GM12878 (cell line): Measurements from ENCODE around the gene NANOGP8. TPM values are rescaled to one million over a fixed set of nuclear protein-coding genes. Genes with fewer than 3 reads are reported as not detected.

Source experiments
- ATAC-seq: fragments of 200-7000 bp; cut with Tn5 transposase; 3 replicates; pipeline ENCODE4 v1.9.1; 2020; ENCODE audit warnings: mild to moderate bottlenecking, moderate library complexity
- BruUV-seq: library from RNA; stranded (reverse); fragments of 400-500 nt; replicated peaks from 2 replicates; lab custom pipeline; 2021; lab: Mats Ljungman, UMichigan
- CTCF ChIA-PET: fragments of 300-600 bp; sonication (Branson Sonifier 250); formaldehyde crosslinking; extraction: SDS; loops from one replicate; lab custom pipeline; 2021; ENCODE audit warnings: inconsistent platforms; lab: Yijun Ruan, JAX
- POLR2A ChIA-PET: fragments of 350-600 bp; formaldehyde crosslinking; extraction: SDS; loops from one replicate; lab custom pipeline; 2021; ENCODE audit warnings: inconsistent platforms; lab: Charles Lee
- RAD21 ChIA-PET: fragments of 300-600 bp; sonication (Branson Sonifier 250); formaldehyde crosslinking; loops from one replicate; lab custom pipeline; 2023; ENCODE audit warnings: antibody characterized with exemption; ENCODE audit not compliant: unreplicated experiment; lab: Charles Lee
- SMC1A ChIA-PET: fragments of 300-600 bp; sonication (Branson Sonifier 250); formaldehyde crosslinking; loops from one replicate; lab custom pipeline; 2023; ENCODE audit not compliant: unreplicated experiment, uncharacterized antibody; lab: Charles Lee
- DNase-seq: peaks from one replicate; pipeline ENCODE4 v3.0.0-alpha.2; 2011; ENCODE audit warnings: low read depth, low spot score
- FAIRE-seq: peaks from 3 replicates; lab custom pipeline; 2011; peaks lifted over from hg19 to GRCh38; lab: Jason Lieb, UNC
- H2AFZ ChIP-seq: 2 replicates; pipeline ENCODE4 v1.6.0; 2011; ENCODE audit warnings: low read depth, low read length, control low read depth; ENCODE audit not compliant: control insufficient read depth
- H3K27ac ChIP-seq: 2 replicates; pipeline ENCODE4 v1.5.1; 2011; ENCODE audit warnings: control low read depth; ENCODE audit not compliant: control insufficient read depth, insufficient read depth
- H3K27me3 ChIP-seq, 2 experiments: replicated peaks in 1 of 2; 2 replicates each; pipeline versions ENCODE4 v1.6.0 to v1.6.1; 2011; ENCODE audit warnings: low read length in 1 of 2; ENCODE audit not compliant: control insufficient read depth in 2 of 2, insufficient read depth in 2 of 2
- H3K36me3 ChIP-seq, 2 experiments: 2 replicates each; pipeline ENCODE4 v1.5.1; 2011; ENCODE audit warnings: low read length in 1 of 2; ENCODE audit not compliant: control insufficient read depth in 2 of 2, insufficient read depth in 2 of 2
- H3K4me1 ChIP-seq: 2 replicates; pipeline ENCODE4 v1.6.1; 2011; ENCODE audit warnings: mild to moderate bottlenecking, low read length, moderate library complexity, mixed read lengths; ENCODE audit not compliant: control insufficient read depth, insufficient read depth
- H3K4me2 ChIP-seq: 2 replicates; pipeline ENCODE4 v1.6.0; 2011; ENCODE audit warnings: control low read depth; ENCODE audit not compliant: control insufficient read depth, insufficient read depth
- H3K4me3 ChIP-seq: fragments of 200-600 bp; sonication (generic); 2 replicates; pipeline ENCODE4 v1.5.1; 2016
- H3K79me2 ChIP-seq: 2 replicates; pipeline ENCODE4 v1.6.0; 2011; ENCODE audit warnings: low read length; ENCODE audit not compliant: control insufficient read depth, insufficient read depth
- H3K9ac ChIP-seq: 2 replicates; pipeline ENCODE4 v1.8.0; 2011; ENCODE audit warnings: low read length, control low read depth, mixed read lengths; ENCODE audit not compliant: control insufficient read depth, insufficient read depth
- H3K9me3 ChIP-seq: replicated peaks from 3 replicates; pipeline ENCODE4 v1.5.1; 2011; ENCODE audit warnings: mild to moderate bottlenecking, low read length; ENCODE audit not compliant: control insufficient read depth, insufficient read depth
- H4K20me1 ChIP-seq: 2 replicates; pipeline ENCODE4 v1.6.0; 2011; ENCODE audit not compliant: control insufficient read depth, insufficient read depth
- GABPA ChIP-seq: IDR thresholded peaks from 2 replicates; pipeline ENCODE4 v1.6.1; 2014; ENCODE audit warnings: antibody characterized with exemption, low read depth, mild to moderate bottlenecking, inconsistent platforms
- GATAD2B ChIP-seq: fragments of 450-650 bp; conservative IDR thresholded peaks from 2 replicates; pipeline ENCODE4 v1.6.1; 2017; ENCODE audit warnings: low read depth, mild to moderate bottlenecking, moderate library complexity
- HDGF ChIP-seq: fragments of 450-650 bp; IDR thresholded peaks from 2 replicates; pipeline ENCODE4 v1.6.1; 2016; ENCODE audit warnings: antibody characterized with exemption
- JUNB ChIP-seq: IDR thresholded peaks from 2 replicates; pipeline ENCODE4 v1.6.1; 2016; ENCODE audit warnings: antibody characterized with exemption, mild to moderate bottlenecking
- PAX8 ChIP-seq: fragments of 450-650 bp; IDR thresholded peaks from 2 replicates; pipeline ENCODE4 v1.6.1; 2017; ENCODE audit warnings: mild to moderate bottlenecking, moderate library complexity
- RBBP5 ChIP-seq: fragments of 200-600 bp; sonication (generic); conservative IDR thresholded peaks from 2 replicates; pipeline ENCODE4 v1.6.1; 2016
- SMAD5 ChIP-seq: IDR thresholded peaks from 2 replicates; pipeline ENCODE4 v1.6.1; 2016; ENCODE audit warnings: antibody characterized with exemption, low read depth
- TAF1 ChIP-seq: IDR thresholded peaks from 2 replicates; pipeline ENCODE4 v1.6.1; 2011; ENCODE audit warnings: mild to moderate bottlenecking, low read depth, low read length, borderline replicate concordance
- ZBED1 ChIP-seq: IDR thresholded peaks from 2 replicates; pipeline ENCODE4 v1.6.1; 2016; ENCODE audit warnings: borderline replicate concordance
- WGBS: methylation state at CpG from one replicate; pipeline ENCODE4 v1.1.6; 2016; ENCODE audit warnings: low lambda C conversion rate; ENCODE audit not compliant: insufficient replicate concordance, insufficient coverage; ENCODE audit errors: missing lambda C conversion rate; 5-methylcytosine and 5-hydroxymethylcytosine counted together
- in situ Hi-C: fragments of 300-500 bp; cut with MboI; formaldehyde crosslinking; loops from 9 replicates; pipeline ENCODE4 v1.14.3; 2018; ENCODE audit warnings: mixed read lengths
- intact Hi-C: fragments of 100-400 bp; cut with micrococcal nuclease; formaldehyde crosslinking; loops from one replicate; pipeline ENCODE4 v1.14.2; 2022; ENCODE audit not compliant: unreplicated experiment
- polyA plus RNA-seq, 11 experiments: library from polyadenylated mRNA; depleted of rRNA in 4 of 11; unstranded in 6 of 11; stranded (reverse) in 5 of 11; fragments of >200 nt; fragmentation: Nextera tagmentation in 4 of 11; fragmentation: Illumina TruSeq in 1 of 11; extraction: Ambion mirVana in 4 of 11; extraction: Trizol in 1 of 11; gene quantifications; 1 replicate in 1 of 11; 2 replicates in 10 of 11; pipeline versions ENCODE4 v1.2.1 to v1.2.3, GENCODE V29; 2011 to 2016; ENCODE audit warnings: inconsistent platforms in 2 of 11, missing spikeins in 2 of 11, low read depth in 1 of 11
- total RNA-seq, 4 experiments: library from RNA; depleted of rRNA in 3 of 4; stranded (reverse); fragments of >200 nt in 3 of 4; fragmentation: Illumina TruSeq in 1 of 4; extraction: Trizol in 1 of 4; gene quantifications; 2 replicates each; pipeline versions ENCODE4 v1.2.1 to v1.2.3, GENCODE V29; 2013 to 2021
- TF ChIP-seq, protein P1 (sequence below): fragments of 450-650 bp; IDR thresholded peaks from 2 replicates; pipeline ENCODE4 v1.6.1; 2016; ENCODE audit warnings: mild to moderate bottlenecking
- TF ChIP-seq, protein P2 (sequence below): fragments of 450-650 bp; IDR thresholded peaks from 2 replicates; pipeline ENCODE4 v1.6.1; 2016; ENCODE audit warnings: mild to moderate bottlenecking, moderate library complexity, borderline replicate concordance
- TF ChIP-seq, protein P3 (sequence below): fragments of 450-650 bp; formaldehyde crosslinking; IDR thresholded peaks from 2 replicates; pipeline ENCODE4 v1.4.0; 2022; ENCODE audit warnings: mild to moderate bottlenecking, moderate library complexity

Gene NANOGP8
- total and polyA plus RNA-seq, 10 of the 15 experiments (the other 5 are each of a cell fraction or from before 2014, with no cell fraction given): not detected

DNA sequence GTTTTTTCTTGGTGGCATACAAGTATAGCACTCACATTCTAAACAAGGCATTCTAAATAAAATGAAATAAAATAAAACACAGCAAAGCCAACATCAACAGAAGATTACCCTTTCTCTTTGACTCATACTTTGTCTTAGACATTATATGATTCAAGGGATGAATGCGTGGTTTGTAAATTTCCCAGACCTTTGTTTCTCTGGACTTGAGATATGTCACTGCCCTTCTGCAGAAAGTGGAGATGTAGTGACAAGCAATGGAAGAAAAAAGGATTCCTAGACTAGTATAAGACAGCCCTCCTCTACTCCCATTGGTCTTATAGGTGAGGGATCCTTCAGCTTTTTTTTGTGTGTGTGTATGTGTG is 22.4 kb downstream of the NANOGP8 start:
- ChIA-PET RAD21 (no interaction called here), CTCF (no interaction called here), POLR2A (no interaction called here), SMC1A (no interaction called here)
- FAIRE-seq (no peak), DNase-seq (no peak), ATAC-seq (no peak)
- H4K20me1 ChIP-seq: no peaks in the 10 kb centered on the region
- intact Hi-C loops (no loop called here), in situ Hi-C loops (no loop called here)
- H3K9ac ChIP-seq: no peak overlapping the region
- H3K27ac ChIP-seq: no peak overlapping the region
- H3K79me2 ChIP-seq: no peaks in the 10 kb centered on the region
- no peak overlapping the region for H2AFZ ChIP-seq
- no peaks in the 10 kb centered on the region for H3K27me3 ChIP-seq
- peaks cover 13% of the 10 kb centered on the region; the same call in 1 of the 2 replicates for H3K4me1 ChIP-seq
- H3K36me3 ChIP-seq: no peaks in the 10 kb centered on the region
- no peaks in the 10 kb centered on the region for H3K9me3 ChIP-seq
- no peak for TF ChIP-seq PAX8
- TF ChIP-seq, protein P1, sequence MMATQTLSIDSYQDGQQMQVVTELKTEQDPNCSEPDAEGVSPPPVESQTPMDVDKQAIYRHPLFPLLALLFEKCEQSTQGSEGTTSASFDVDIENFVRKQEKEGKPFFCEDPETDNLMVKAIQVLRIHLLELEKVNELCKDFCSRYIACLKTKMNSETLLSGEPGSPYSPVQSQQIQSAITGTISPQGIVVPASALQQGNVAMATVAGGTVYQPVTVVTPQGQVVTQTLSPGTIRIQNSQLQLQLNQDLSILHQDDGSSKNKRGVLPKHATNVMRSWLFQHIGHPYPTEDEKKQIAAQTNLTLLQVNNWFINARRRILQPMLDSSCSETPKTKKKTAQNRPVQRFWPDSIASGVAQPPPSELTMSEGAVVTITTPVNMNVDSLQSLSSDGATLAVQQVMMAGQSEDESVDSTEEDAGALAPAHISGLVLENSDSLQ: no peak
- no peak for TF ChIP-seq GATAD2B
- no peak for TF ChIP-seq SMAD5
- no peak for TF ChIP-seq TAF1
- no peak for TF ChIP-seq HDGF
- no peak for TF ChIP-seq RBBP5
- TF ChIP-seq, protein P2, sequence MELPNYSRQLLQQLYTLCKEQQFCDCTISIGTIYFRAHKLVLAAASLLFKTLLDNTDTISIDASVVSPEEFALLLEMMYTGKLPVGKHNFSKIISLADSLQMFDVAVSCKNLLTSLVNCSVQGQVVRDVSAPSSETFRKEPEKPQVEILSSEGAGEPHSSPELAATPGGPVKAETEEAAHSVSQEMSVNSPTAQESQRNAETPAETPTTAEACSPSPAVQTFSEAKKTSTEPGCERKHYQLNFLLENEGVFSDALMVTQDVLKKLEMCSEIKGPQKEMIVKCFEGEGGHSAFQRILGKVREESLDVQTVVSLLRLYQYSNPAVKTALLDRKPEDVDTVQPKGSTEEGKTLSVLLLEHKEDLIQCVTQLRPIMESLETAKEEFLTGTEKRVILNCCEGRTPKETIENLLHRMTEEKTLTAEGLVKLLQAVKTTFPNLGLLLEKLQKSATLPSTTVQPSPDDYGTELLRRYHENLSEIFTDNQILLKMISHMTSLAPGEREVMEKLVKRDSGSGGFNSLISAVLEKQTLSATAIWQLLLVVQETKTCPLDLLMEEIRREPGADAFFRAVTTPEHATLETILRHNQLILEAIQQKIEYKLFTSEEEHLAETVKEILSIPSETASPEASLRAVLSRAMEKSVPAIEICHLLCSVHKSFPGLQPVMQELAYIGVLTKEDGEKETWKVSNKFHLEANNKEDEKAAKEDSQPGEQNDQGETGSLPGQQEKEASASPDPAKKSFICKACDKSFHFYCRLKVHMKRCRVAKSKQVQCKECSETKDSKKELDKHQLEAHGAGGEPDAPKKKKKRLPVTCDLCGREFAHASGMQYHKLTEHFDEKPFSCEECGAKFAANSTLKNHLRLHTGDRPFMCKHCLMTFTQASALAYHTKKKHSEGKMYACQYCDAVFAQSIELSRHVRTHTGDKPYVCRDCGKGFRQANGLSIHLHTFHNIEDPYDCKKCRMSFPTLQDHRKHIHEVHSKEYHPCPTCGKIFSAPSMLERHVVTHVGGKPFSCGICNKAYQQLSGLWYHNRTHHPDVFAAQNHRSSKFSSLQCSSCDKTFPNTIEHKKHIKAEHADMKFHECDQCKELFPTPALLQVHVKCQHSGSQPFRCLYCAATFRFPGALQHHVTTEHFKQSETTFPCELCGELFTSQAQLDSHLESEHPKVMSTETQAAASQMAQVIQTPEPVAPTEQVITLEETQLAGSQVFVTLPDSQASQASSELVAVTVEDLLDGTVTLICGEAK: no peak
- no peak for TF ChIP-seq GABPA
- TF ChIP-seq, protein P3, sequence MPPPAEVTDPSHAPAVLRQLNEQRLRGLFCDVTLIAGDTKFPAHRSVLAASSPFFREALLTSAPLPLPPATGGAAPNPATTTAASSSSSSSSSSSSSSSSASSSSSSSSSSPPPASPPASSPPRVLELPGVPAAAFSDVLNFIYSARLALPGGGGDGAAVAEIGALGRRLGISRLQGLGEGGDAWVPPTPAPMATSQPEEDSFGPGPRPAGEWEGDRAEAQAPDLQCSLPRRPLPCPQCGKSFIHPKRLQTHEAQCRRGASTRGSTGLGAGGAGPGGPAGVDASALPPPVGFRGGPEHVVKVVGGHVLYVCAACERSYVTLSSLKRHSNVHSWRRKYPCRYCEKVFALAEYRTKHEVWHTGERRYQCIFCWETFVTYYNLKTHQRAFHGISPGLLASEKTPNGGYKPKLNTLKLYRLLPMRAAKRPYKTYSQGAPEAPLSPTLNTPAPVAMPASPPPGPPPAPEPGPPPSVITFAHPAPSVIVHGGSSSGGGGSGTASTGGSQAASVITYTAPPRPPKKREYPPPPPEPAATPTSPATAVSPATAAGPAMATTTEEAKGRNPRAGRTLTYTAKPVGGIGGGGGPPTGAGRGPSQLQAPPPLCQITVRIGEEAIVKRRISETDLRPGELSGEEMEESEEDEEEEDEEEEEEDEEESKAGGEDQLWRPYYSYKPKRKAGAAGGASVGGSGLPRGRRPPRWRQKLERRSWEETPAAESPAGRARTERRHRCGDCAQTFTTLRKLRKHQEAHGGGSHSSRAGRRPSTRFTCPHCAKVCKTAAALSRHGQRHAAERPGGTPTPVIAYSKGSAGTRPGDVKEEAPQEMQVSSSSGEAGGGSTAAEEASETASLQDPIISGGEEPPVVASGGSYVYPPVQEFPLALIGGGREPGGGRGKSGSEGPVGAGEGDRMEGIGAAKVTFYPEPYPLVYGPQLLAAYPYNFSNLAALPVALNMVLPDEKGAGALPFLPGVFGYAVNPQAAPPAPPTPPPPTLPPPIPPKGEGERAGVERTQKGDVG (CRISPR knock-in tag): no peak
- no peak for TF ChIP-seq JUNB
- TF ChIP-seq ZBED1: no peak
- H3K4me3 ChIP-seq: no peak overlapping the region
- no TSS peak for BruUV-seq
- WGBS: 6% methylated on average over 1 of the region's 1 CpG
- no peak overlapping the region for H3K4me2 ChIP-seq
